Osteocyte (in vitro differentiated cells): ENCODE results near the gene SNX25. TPM values are rescaled to one million over a fixed set of nuclear protein-coding genes. Genes with fewer than 3 reads are reported as not detected.

Experiments used
- DNase-seq: peaks from one replicate; pipeline ENCODE4 v3.0.0; 2021; ENCODE audit warnings: mixed read lengths; ENCODE audit not compliant: unreplicated experiment; ENCODE audit errors: extremely low spot score
- H3K27ac Mint-ChIP-seq: one replicate; pipeline ENCODE4 v1.8.0; 2021; ENCODE audit warnings: mild to moderate bottlenecking, mixed read lengths; ENCODE audit not compliant: unreplicated experiment
- H3K27me3 Mint-ChIP-seq: one replicate; pipeline ENCODE4 v1.8.0; 2021; ENCODE audit warnings: mixed read lengths; ENCODE audit not compliant: unreplicated experiment
- H3K36me3 Mint-ChIP-seq: one replicate; pipeline ENCODE4 v1.8.0; 2021; ENCODE audit warnings: mixed read lengths; ENCODE audit not compliant: unreplicated experiment
- H3K4me1 Mint-ChIP-seq: one replicate; pipeline ENCODE4 v1.8.0; 2021; ENCODE audit warnings: mixed read lengths; ENCODE audit not compliant: unreplicated experiment
- H3K4me3 Mint-ChIP-seq: one replicate; pipeline ENCODE4 v1.8.0; 2021; ENCODE audit warnings: mild to moderate bottlenecking, moderate library complexity, mixed read lengths; ENCODE audit not compliant: unreplicated experiment
- H3K9me3 Mint-ChIP-seq: one replicate; pipeline ENCODE4 v1.8.0; 2021; ENCODE audit warnings: mixed read lengths; ENCODE audit not compliant: unreplicated experiment
- CTCF ChIP-seq: fragments of 200-600 bp; sonication (generic); IDR thresholded peaks from 2 replicates; pipeline ENCODE4 v1.5.0; 2021; ENCODE audit warnings: antibody characterized with exemption, mild to moderate bottlenecking, moderate library complexity
- total RNA-seq: library from RNA; stranded (reverse); gene quantifications from 2 replicates; pipeline ENCODE4 v1.2.1, GENCODE V29; 2021

Gene SNX25
- total RNA-seq, 1 donor from 2014 or later = 44.4 TPM

- H3K4me3 Mint-ChIP-seq = no peak overlapping the region
- H3K9me3 Mint-ChIP-seq = peaks cover 11% of the 10 kb centered on the region
- peaks cover 48% of the 10 kb centered on the region for H3K36me3 Mint-ChIP-seq
- DNase-seq = no peak
- H3K4me1 Mint-ChIP-seq = peaks cover 33% of the 10 kb centered on the region
- H3K27me3 Mint-ChIP-seq = no peaks in the 10 kb centered on the region
- no peak for TF ChIP-seq CTCF
- peak overlapping the region; percentile 18 for H3K27ac Mint-ChIP-seq
These were observed 123.4 kb downstream of the SNX25 start for GRCh38 chr4:185332575-185333464.

GRCh38 chr4:185334326-185334725 is 124.9 kb downstream of the SNX25 start:
- H3K36me3 Mint-ChIP-seq = peaks cover 44% of the 10 kb centered on the region

GRCh38 chr4:185335579-185335978 is 126.2 kb downstream of the SNX25 start:
- Mint-ChIP-seq H3K36me3 (peaks cover 43% of the 10 kb centered on the region), H3K27ac (no peak overlapping the region), H3K9me3 (peaks cover 7% of the 10 kb centered on the region), H3K4me1 (peaks cover 51% of the 10 kb centered on the region), H3K4me3 (no peak overlapping the region), H3K27me3 (no peaks in the 10 kb centered on the region)
- no peak for TF ChIP-seq CTCF
- DNase-seq = no peak

More at GRCh38 chr4:185334326-185334725, 124.9 kb downstream of the SNX25 start:
- no peak overlapping the region for H3K4me3 Mint-ChIP-seq
- H3K27me3 Mint-ChIP-seq = no peaks in the 10 kb centered on the region
- no peak overlapping the region for H3K27ac Mint-ChIP-seq
- no peak for TF ChIP-seq CTCF
- H3K9me3 Mint-ChIP-seq = peaks cover 14% of the 10 kb centered on the region
- H3K4me1 Mint-ChIP-seq = peaks cover 40% of the 10 kb centered on the region
- no peak for DNase-seq

- Mint-ChIP-seq H3K4me1 (peaks cover 53% of the 10 kb centered on the region), H3K27me3 (no peaks in the 10 kb centered on the region), H3K4me3 (no peak overlapping the region), H3K36me3 (peaks cover 53% of the 10 kb centered on the region), H3K27ac (peak overlapping the region; percentile 75), H3K9me3 (peaks cover 7% of the 10 kb centered on the region)
- DNase-seq = no peak
- TF ChIP-seq CTCF = no peak
These were observed 130.5 kb downstream of the SNX25 start for GRCh38 chr4:185339941-185340340.

- no peak for TF ChIP-seq CTCF
- H3K36me3 Mint-ChIP-seq = peaks cover 52% of the 10 kb centered on the region
- DNase-seq = no peak
- peaks cover 7% of the 10 kb centered on the region for H3K9me3 Mint-ChIP-seq
- H3K27me3 Mint-ChIP-seq = no peaks in the 10 kb centered on the region
- H3K27ac Mint-ChIP-seq = no peak overlapping the region
- H3K4me1 Mint-ChIP-seq = peaks cover 60% of the 10 kb centered on the region
- H3K4me3 Mint-ChIP-seq = no peak overlapping the region
These were observed 132.0 kb downstream of the SNX25 start for GRCh38 chr4:185341377-185341776.
